GM18870 (cell line): ENCODE results near the gene METTL15.
"Not testable (repeated sequence)": the region's sequence is repeated elsewhere in the genome, so short reads cannot be mapped to it uniquely, and the experiment has no call there.

Experiments used
- ATAC-seq: cut with Tn5 transposase; IDR thresholded peaks from one replicate; pipeline ENCODE4 v1.9.1; 2021; ENCODE audit warnings: moderate library complexity; ENCODE audit not compliant: unreplicated experiment

The METTL15 gene

GRCh38 chr11:28378095-28378494, 269.9 kb downstream of the METTL15 start:
- not testable (repeated sequence) for ATAC-seq
